ENCODE measurements around the gene BAZ2B.
A peak's percentile ranks its signal among the peaks of the same experiment; 100 is the strongest.

Gene BAZ2B

GRCh38 chr2:159285929-159286708 lies 330.2 kb downstream of the BAZ2B start, which contains the start of gene WDSUB1:
Gene WDSUB1 (minus strand): TSS chr2:159286703. CDS start chr2:159283069, 3,634 bp downstream.
- peak; percentile 45 for ATAC-seq (ENCODE audit: low read depth)
- Mint-ChIP-seq H3K4me3 (peak within 1 kb of the TSS; percentile 88), H3K4me1 (peaks cover 15% of the 10 kb centered on the region), H3K9me3 (no peaks in the 10 kb centered on the region), H3K36me3 (peaks cover 3% of the 10 kb centered on the region), H3K27ac (peak within 1 kb of the TSS; percentile 72), H3K27me3 (peaks cover 2% of the 10 kb centered on the region)
- peak in 1 of 2 donors; percentile 11 for DNase-seq (ENCODE audit: low spot score in 2 of 2)

GRCh38 chr2:159285433-159285832 lies 330.9 kb downstream of the BAZ2B start:
- Mint-ChIP-seq H3K4me3 (peak overlapping the region; percentile 88), H3K9me3 (no peaks in the 10 kb centered on the region), H3K27me3 (peaks cover 2% of the 10 kb centered on the region), H3K27ac (peak overlapping the region; percentile 72), H3K4me1 (peaks cover 15% of the 10 kb centered on the region), H3K36me3 (peaks cover 3% of the 10 kb centered on the region)
- DNase-seq (ENCODE audit: low spot score in 2 of 2) (no peak), ATAC-seq (ENCODE audit: low read depth) (no peak)

DNA sequence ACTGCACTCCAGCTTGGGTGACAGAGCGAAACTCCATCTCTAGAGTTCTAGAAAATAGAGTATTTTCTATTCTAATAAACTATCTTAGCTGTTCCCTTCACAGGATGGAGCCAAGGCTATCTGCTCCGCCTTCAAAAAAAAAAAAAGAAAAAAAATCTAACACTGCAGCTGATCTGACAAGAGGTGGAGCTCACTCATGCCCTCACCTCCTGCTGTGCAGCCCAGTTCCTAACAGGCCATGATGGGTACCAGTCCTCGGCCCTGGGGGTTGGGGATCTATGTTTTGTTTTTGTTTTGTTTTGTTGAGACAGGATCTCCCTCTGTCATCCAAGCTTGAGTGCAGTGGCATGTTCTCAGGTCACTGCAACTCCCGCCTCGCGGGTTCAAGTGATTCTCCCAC lies 332.8 kb downstream of the BAZ2B start:
- DNase-seq (ENCODE audit: low spot score in 2 of 2) = no peak
- H3K36me3 Mint-ChIP-seq = peaks cover 8% of the 10 kb centered on the region
- peaks cover 12% of the 10 kb centered on the region for H3K4me1 Mint-ChIP-seq
- H3K4me3 Mint-ChIP-seq = no peak overlapping the region
- no peak for ATAC-seq (ENCODE audit: low read depth)
- no peak overlapping the region for H3K27ac Mint-ChIP-seq
- no peaks in the 10 kb centered on the region for H3K27me3 Mint-ChIP-seq
- no peaks in the 10 kb centered on the region for H3K9me3 Mint-ChIP-seq

GRCh38 chr2:159281002-159281401 lies 335.3 kb downstream of the BAZ2B start:
- no peak for ATAC-seq (ENCODE audit: low read depth)
- no peak for DNase-seq (ENCODE audit: low spot score in 2 of 2)
- no peaks in the 10 kb centered on the region for H3K27me3 Mint-ChIP-seq
- H3K4me3 Mint-ChIP-seq = no peak overlapping the region
- H3K27ac Mint-ChIP-seq = no peak overlapping the region
- H3K4me1 Mint-ChIP-seq = peaks cover 9% of the 10 kb centered on the region
- H3K9me3 Mint-ChIP-seq = no peaks in the 10 kb centered on the region
- H3K36me3 Mint-ChIP-seq = peaks cover 9% of the 10 kb centered on the region

DNA sequence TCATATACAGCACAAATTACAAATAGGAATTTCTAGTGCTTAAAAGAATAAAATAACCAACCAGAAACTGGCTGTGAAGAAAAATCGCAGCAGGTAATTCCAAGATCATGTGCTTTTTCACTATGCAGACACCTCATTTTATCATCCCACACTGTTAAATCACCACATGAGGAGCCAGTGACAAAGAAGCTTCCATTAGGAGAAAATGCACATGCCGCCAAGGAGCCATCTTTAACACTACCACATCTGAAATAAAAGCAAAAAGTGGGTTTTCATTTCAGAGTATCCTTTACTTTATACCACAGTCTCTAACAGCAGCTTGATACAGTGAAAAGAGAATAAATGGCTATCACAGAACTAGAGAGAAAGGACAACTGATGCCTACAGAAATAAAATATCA lies 336.6 kb downstream of the BAZ2B start:
- ATAC-seq (ENCODE audit: low read depth) = no peak
- Mint-ChIP-seq H3K4me1 (peaks cover 4% of the 10 kb centered on the region), H3K27me3 (no peaks in the 10 kb centered on the region), H3K4me3 (no peak overlapping the region), H3K9me3 (no peaks in the 10 kb centered on the region), H3K36me3 (peaks cover 11% of the 10 kb centered on the region), H3K27ac (no peak overlapping the region)
- no peak for DNase-seq (ENCODE audit: low spot score in 2 of 2)

DNA sequence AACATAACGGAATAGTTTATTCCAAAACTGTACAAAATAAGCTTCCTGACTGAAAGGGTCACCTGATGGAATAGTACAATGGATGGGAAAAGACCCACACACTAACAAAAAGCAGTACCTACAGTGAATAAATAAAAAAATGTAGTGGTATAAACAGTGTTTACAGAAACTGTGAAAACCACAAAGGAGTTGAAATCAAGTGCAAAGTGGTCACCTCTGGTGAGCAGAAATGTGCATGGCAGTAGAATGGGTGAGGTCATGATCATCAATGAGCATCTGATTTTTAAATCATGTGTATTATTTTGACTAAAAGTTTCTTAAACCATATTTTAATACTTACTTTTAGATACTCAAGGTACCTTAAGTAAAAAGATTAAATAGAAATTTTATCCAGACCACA lies 341.2 kb downstream of the BAZ2B start:
- H3K36me3 Mint-ChIP-seq = peaks cover 32% of the 10 kb centered on the region
- H3K27me3 Mint-ChIP-seq = no peaks in the 10 kb centered on the region
- H3K27ac Mint-ChIP-seq = no peak overlapping the region
- no peak for DNase-seq (ENCODE audit: low spot score in 2 of 2)
- H3K4me3 Mint-ChIP-seq = no peak overlapping the region
- H3K4me1 Mint-ChIP-seq = no peaks in the 10 kb centered on the region
- H3K9me3 Mint-ChIP-seq = no peaks in the 10 kb centered on the region
- ATAC-seq (ENCODE audit: low read depth) = no peak

DNA sequence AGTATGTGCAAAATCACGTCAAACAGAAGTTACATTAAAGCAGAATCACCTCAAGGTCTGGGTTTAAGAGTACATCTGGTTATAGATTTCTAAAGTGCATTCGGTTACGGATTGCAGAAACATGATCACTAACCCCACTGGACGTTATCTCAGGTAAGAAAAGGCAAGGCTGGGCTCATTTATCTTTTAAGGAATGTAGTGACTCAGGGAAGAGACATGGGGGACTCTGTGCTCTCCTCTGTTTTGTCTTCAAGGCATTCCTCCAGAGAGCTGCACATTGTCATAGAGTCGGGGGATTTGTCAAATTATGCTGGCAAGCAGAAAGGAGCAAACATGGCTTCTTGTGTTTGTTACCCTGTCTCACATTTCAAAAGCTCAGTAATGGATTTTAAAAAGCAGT lies 344.2 kb downstream of the BAZ2B start:
- H3K27me3 Mint-ChIP-seq = no peaks in the 10 kb centered on the region
- DNase-seq (ENCODE audit: low spot score in 2 of 2) (no peak), ATAC-seq (ENCODE audit: low read depth) (no peak)
- H3K36me3 Mint-ChIP-seq = peaks cover 37% of the 10 kb centered on the region
- H3K27ac Mint-ChIP-seq = no peak overlapping the region
- no peak overlapping the region for H3K4me3 Mint-ChIP-seq
- H3K4me1 Mint-ChIP-seq = peaks cover 2% of the 10 kb centered on the region
- no peaks in the 10 kb centered on the region for H3K9me3 Mint-ChIP-seq

- Mint-ChIP-seq H3K36me3 (peaks cover 39% of the 10 kb centered on the region), H3K27ac (no peak overlapping the region)
- no peak for ATAC-seq (ENCODE audit: low read depth)
These were observed 345.5 kb downstream of the BAZ2B start for GRCh38 chr2:159270744-159271379.

More at GRCh38 chr2:159270744-159271379, 345.5 kb downstream of the BAZ2B start:
- DNase-seq (ENCODE audit: low spot score in 2 of 2) = no peak
- Mint-ChIP-seq H3K4me3 (no peak overlapping the region), H3K4me1 (peaks cover 2% of the 10 kb centered on the region), H3K27me3 (no peaks in the 10 kb centered on the region), H3K9me3 (no peaks in the 10 kb centered on the region)

Measured in memory B cell (primary cell).